H9 (cell line): ENCODE results near the gene CCND3. TPM values are rescaled to one million over a fixed set of nuclear protein-coding genes. Genes with fewer than 3 reads are reported as not detected.

ENCODE experiments used
- DNase-seq: peaks from one replicate; pipeline ENCODE4 v3.0.0-alpha.2; 2017
- H2AFZ ChIP-seq: one replicate; pipeline ENCODE4 v1.6.1; 2013; ENCODE audit warnings: mild to moderate bottlenecking, low read length, control low read depth, moderate library complexity
- H2AK5ac ChIP-seq: 2 replicates; pipeline ENCODE4 v1.6.1; 2013; ENCODE audit warnings: low read length, control low read depth, mixed read lengths; ENCODE audit not compliant: insufficient read length
- H2BK120ac ChIP-seq: one replicate; pipeline ENCODE4 v1.6.1; 2013; ENCODE audit warnings: low read depth, mild to moderate bottlenecking, low read length, control low read depth, inconsistent platforms; ENCODE audit not compliant: poor library complexity, severe bottlenecking
- H2BK12ac ChIP-seq: 2 replicates; pipeline ENCODE4 v1.6.1; 2013; ENCODE audit warnings: low read length, control low read depth, mixed read lengths, low read depth; ENCODE audit not compliant: insufficient read length
- H2BK15ac ChIP-seq: 2 replicates; pipeline ENCODE4 v1.6.1; 2013; ENCODE audit warnings: low read depth, low read length, control low read depth
- H2BK20ac ChIP-seq: one replicate; pipeline ENCODE4 v1.6.1; 2013; ENCODE audit warnings: low read depth, mild to moderate bottlenecking, low read length, control low read depth, inconsistent platforms; ENCODE audit not compliant: poor library complexity, severe bottlenecking
- H2BK5ac ChIP-seq: 2 replicates; pipeline ENCODE4 v1.6.1; 2013; ENCODE audit warnings: low read length, control low read depth, mixed read lengths; ENCODE audit not compliant: insufficient read length
- H3K14ac ChIP-seq: 2 replicates; pipeline ENCODE4 v1.6.1; 2013; ENCODE audit warnings: low read length, control low read depth; ENCODE audit not compliant: insufficient read depth
- H3K18ac ChIP-seq: 2 replicates; pipeline ENCODE4 v1.6.1; 2013; ENCODE audit warnings: low read depth, mild to moderate bottlenecking, mixed read lengths, low read length, control low read depth; ENCODE audit not compliant: insufficient read length
- H3K23ac ChIP-seq: 2 replicates; pipeline ENCODE4 v1.6.1; 2013; ENCODE audit warnings: low read length, control low read depth, mixed read lengths, low read depth; ENCODE audit not compliant: insufficient read length
- H3K23me2 ChIP-seq: 2 replicates; pipeline ENCODE4 v1.6.1; 2013; ENCODE audit warnings: low read depth, mild to moderate bottlenecking, mixed read lengths, low read length, control low read depth; ENCODE audit not compliant: insufficient read length, poor library complexity, severe bottlenecking
- H3K27ac ChIP-seq: 2 replicates; pipeline ENCODE4 v1.5.1; 2013; ENCODE audit warnings: low read length, control low read depth, mixed read lengths, low read depth; ENCODE audit not compliant: insufficient read length
- H3K27me3 ChIP-seq: 2 replicates; pipeline ENCODE4 v1.6.1; 2013; ENCODE audit warnings: low read length, control low read depth, inconsistent platforms; ENCODE audit not compliant: insufficient read depth
- H3K4ac ChIP-seq: 2 replicates; pipeline ENCODE4 v1.6.1; 2013; ENCODE audit warnings: low read depth, mild to moderate bottlenecking, control low read depth, inconsistent platforms, low read length, moderate library complexity
- H3K4me1 ChIP-seq: 2 replicates; pipeline ENCODE4 v1.6.1; 2013; ENCODE audit warnings: low read length, control low read depth, inconsistent platforms; ENCODE audit not compliant: insufficient read depth
- H3K4me2 ChIP-seq: 2 replicates; pipeline ENCODE4 v1.6.1; 2013; ENCODE audit warnings: low read length, control low read depth, mixed read lengths; ENCODE audit not compliant: insufficient read length, insufficient read depth
- H3K56ac ChIP-seq: 2 replicates; pipeline ENCODE4 v1.6.1; 2013; ENCODE audit warnings: low read depth, mild to moderate bottlenecking, mixed read lengths, low read length, control low read depth; ENCODE audit not compliant: insufficient read length
- H3K79me1 ChIP-seq: 2 replicates; pipeline ENCODE4 v1.6.1; 2013; ENCODE audit warnings: low read depth, mild to moderate bottlenecking, moderate library complexity, low read length, control low read depth, inconsistent platforms; ENCODE audit not compliant: insufficient read depth, poor library complexity, severe bottlenecking
- H3K79me2 ChIP-seq: 2 replicates; pipeline ENCODE4 v1.6.1; 2013; ENCODE audit warnings: low read length, control low read depth, inconsistent platforms; ENCODE audit not compliant: insufficient read depth
- H3K9ac ChIP-seq: 2 replicates; pipeline ENCODE4 v1.6.1; 2013; ENCODE audit warnings: low read length, control low read depth, mixed read lengths; ENCODE audit not compliant: insufficient read length; ENCODE audit errors: extremely low read depth
- H3K9me3 ChIP-seq: one replicate; pipeline ENCODE4 v1.6.1; 2013; ENCODE audit warnings: low read depth, low read length, inconsistent platforms; ENCODE audit not compliant: control insufficient read depth
- H3T11ph ChIP-seq: one replicate; pipeline ENCODE4 v1.6.1; 2013; ENCODE audit warnings: mild to moderate bottlenecking, low read length, control low read depth, inconsistent platforms
- H4K20me1 ChIP-seq: one replicate; pipeline ENCODE4 v1.6.1; 2013; ENCODE audit not compliant: control insufficient read depth, insufficient read length, insufficient read depth
- H4K5ac ChIP-seq: 2 replicates; pipeline ENCODE4 v1.6.1; 2013; ENCODE audit warnings: low read depth, mild to moderate bottlenecking, mixed read lengths, low read length, control low read depth; ENCODE audit not compliant: insufficient read length
- H4K8ac ChIP-seq: replicated peaks from 2 replicates; pipeline ENCODE4 v1.6.1; 2013; ENCODE audit warnings: low read length, control low read depth, mixed read lengths, low read depth; ENCODE audit not compliant: insufficient read length
- H4K91ac ChIP-seq: 2 replicates; pipeline ENCODE4 v1.6.1; 2013; ENCODE audit warnings: low read depth, mild to moderate bottlenecking, moderate library complexity, mixed read lengths, low read length, control low read depth; ENCODE audit not compliant: insufficient read length
- H3K27ac Mint-ChIP-seq, 3 experiments: 2 replicates in 2 of 3; 3 replicates in 1 of 3; pipeline ENCODE4 v1.8.0; 2020 to 2021; ENCODE audit warnings: mixed read lengths in 3 of 3, mild to moderate bottlenecking in 1 of 3, moderate library complexity in 1 of 3
- H3K27me3 Mint-ChIP-seq: 2 replicates; pipeline ENCODE4 v1.8.0; 2021; ENCODE audit warnings: low read depth, mild to moderate bottlenecking, moderate library complexity, mixed read lengths
- H3K36me3 Mint-ChIP-seq, 3 experiments: 2 replicates in 2 of 3; 3 replicates in 1 of 3; pipeline ENCODE4 v1.8.0; 2020 to 2021; ENCODE audit warnings: low read depth in 3 of 3, mixed read lengths in 3 of 3; ENCODE audit not compliant: insufficient read depth in 1 of 3
- H3K4me1 Mint-ChIP-seq, 2 experiments: 2 replicates each; pipeline ENCODE4 v1.8.0; 2020; ENCODE audit warnings: mixed read lengths in 2 of 2
- H3K4me3 Mint-ChIP-seq, 2 experiments: 2 replicates in 1 of 2; 3 replicates in 1 of 2; pipeline ENCODE4 v1.8.0; 2020 to 2021; ENCODE audit warnings: mild to moderate bottlenecking in 2 of 2, mixed read lengths in 2 of 2, moderate library complexity in 1 of 2
- H3K9me3 Mint-ChIP-seq, 2 experiments: 2 replicates in 1 of 2; 3 replicates in 1 of 2; pipeline ENCODE4 v1.8.0; 2020; ENCODE audit warnings: mild to moderate bottlenecking in 2 of 2, mixed read lengths in 2 of 2, moderate library complexity in 1 of 2
- CTCF ChIP-seq: fragments of 200-600 bp; sonication (generic); conservative IDR thresholded peaks from 3 replicates; pipeline ENCODE4 v1.8.0; 2021; ENCODE audit warnings: antibody characterized with exemption, mild to moderate bottlenecking
- WGBS: extraction: QIAGEN DNeasy Blood & Tissue Kit; methylation state at CpG from one replicate; pipeline ENCODE4 v1.1.7; 2013; ENCODE audit warnings: missing lambda C conversion rate, low lambda C conversion rate, mixed read lengths; ENCODE audit not compliant: insufficient read length; ENCODE audit errors: extremely low coverage; 5-methylcytosine and 5-hydroxymethylcytosine counted together
- total RNA-seq: library from RNA; stranded (reverse); gene quantifications from 2 replicates; pipeline ENCODE4 v1.2.1, GENCODE V29; 2021

Gene CCND3
- total RNA-seq, 1 experiment from 2014 or later = 24.2 TPM

- Histone ChIP-seq H3K4me2 (no peak overlapping the region), H3K9ac (no peak overlapping the region), H2BK12ac (no peak overlapping the region), H4K20me1 (no peaks in the 10 kb centered on the region), H2AK5ac (no peak overlapping the region), H4K8ac (no peak overlapping the region), H2BK15ac (no peak overlapping the region), H2BK20ac (no peak overlapping the region), H3K79me2 (no peaks in the 10 kb centered on the region; the same call in 1 of the 2 replicates), H3T11ph (no peak overlapping the region), H4K91ac (no peak overlapping the region), H3K14ac (no peak overlapping the region), H3K79me1 (peaks cover 2% of the 10 kb centered on the region), H2AFZ (no peak overlapping the region), H3K18ac (no peak overlapping the region), H2BK5ac (no peak overlapping the region), H3K23me2 (no peaks in the 10 kb centered on the region), H3K4ac (no peak overlapping the region), H3K9me3 (no peaks in the 10 kb centered on the region), H3K4me1 (no peaks in the 10 kb centered on the region), H3K27ac (no peak overlapping the region), H3K27me3 (no peaks in the 10 kb centered on the region), H3K23ac (no peak overlapping the region), H4K5ac (no peak overlapping the region), H3K56ac (no peak overlapping the region), H2BK120ac (no peak overlapping the region)
- Mint-ChIP-seq H3K36me3 (peaks cover 15 to 47% (median 30%) of the 10 kb centered on the region in 3 experiments), H3K9me3 (no peaks in the 10 kb centered on the region), H3K4me1 (no peaks in the 10 kb centered on the region), H3K4me3 (no peak overlapping the region), H3K27ac (peak overlapping the region in 1 of 3 experiments; percentile 56; a peak in 1 of 7 replicates), H3K27me3 (no peaks in the 10 kb centered on the region)
- no peak for TF ChIP-seq CTCF
- no CpG with 5 or more reads among the region's 2 CpGs for WGBS
- DNase-seq = no peak
Observed at GRCh38 chr6:41914343-41914742, 27.3 kb downstream of the CCND3 start.
